Neural cell (in vitro differentiated cells): Measurements from ENCODE around the gene TCEAL9.

Experiments
- CTCF ChIP-seq: fragments of 450-650 bp; IDR thresholded peaks from 2 replicates; pipeline ENCODE4 v1.5.1; 2014; ENCODE audit warnings: antibody characterized with exemption, mild to moderate bottlenecking, moderate library complexity; ENCODE audit not compliant: poor library complexity, severe bottlenecking
- EP300 ChIP-seq: fragments of 450-650 bp; conservative IDR thresholded peaks from 2 replicates; pipeline ENCODE4 v1.6.1; 2014; ENCODE audit warnings: antibody characterized with exemption, mild to moderate bottlenecking, moderate library complexity; ENCODE audit not compliant: poor library complexity, severe bottlenecking
- EZH2 ChIP-seq: fragments of 200-600, 300-800 bp; shearing (Covaris generic), sonication (generic); IDR thresholded peaks from 2 replicates; pipeline ENCODE4 v1.6.1; 2014; ENCODE audit warnings: antibody characterized with exemption, low read length, borderline replicate concordance, mild to moderate bottlenecking; ENCODE audit not compliant: insufficient read depth, poor library complexity, severe bottlenecking
- RAD21 ChIP-seq: fragments of 450-650 bp; conservative IDR thresholded peaks from 2 replicates; pipeline ENCODE4 v1.6.1; 2014; ENCODE audit warnings: antibody characterized with exemption, mild to moderate bottlenecking, moderate library complexity
- SMC3 ChIP-seq: fragments of 450-650 bp; conservative IDR thresholded peaks from 2 replicates; pipeline ENCODE4 v1.6.1; 2014; ENCODE audit warnings: antibody characterized with exemption, mild to moderate bottlenecking, moderate library complexity; ENCODE audit not compliant: poor library complexity
- TAF1 ChIP-seq: IDR thresholded peaks from 2 replicates; pipeline ENCODE4 v1.6.1; 2012; ENCODE audit warnings: low read depth
- TF ChIP-seq, protein P1 (sequence below): IDR thresholded peaks from 2 replicates; pipeline ENCODE4 v1.6.1; 2012; ENCODE audit warnings: borderline replicate concordance

DNA sequence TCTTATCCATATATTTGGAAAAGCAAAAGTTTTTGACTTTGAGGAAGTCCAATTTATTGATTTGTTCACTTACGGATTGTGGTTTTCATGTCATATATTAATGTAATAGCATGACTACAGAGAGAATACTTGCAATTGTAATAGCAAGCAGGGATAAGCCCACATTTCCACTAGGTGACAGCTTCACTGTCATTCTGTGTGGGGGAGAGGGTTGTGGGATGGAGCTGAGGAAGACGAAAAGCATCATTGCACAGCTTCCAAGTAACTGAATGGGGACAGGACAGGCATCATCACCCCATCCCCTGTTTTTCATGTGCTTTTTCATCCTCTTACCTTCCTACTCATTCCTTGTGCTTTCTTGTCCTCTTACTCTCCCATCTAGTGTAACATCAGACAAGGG lies 51.5 kb downstream of the TCEAL9 start:
- TF ChIP-seq EP300 (no peak), CTCF (no peak), EZH2 (no peak), RAD21 (no peak), SMC3 (no peak), TAF1 (no peak)
- TF ChIP-seq, protein P1, sequence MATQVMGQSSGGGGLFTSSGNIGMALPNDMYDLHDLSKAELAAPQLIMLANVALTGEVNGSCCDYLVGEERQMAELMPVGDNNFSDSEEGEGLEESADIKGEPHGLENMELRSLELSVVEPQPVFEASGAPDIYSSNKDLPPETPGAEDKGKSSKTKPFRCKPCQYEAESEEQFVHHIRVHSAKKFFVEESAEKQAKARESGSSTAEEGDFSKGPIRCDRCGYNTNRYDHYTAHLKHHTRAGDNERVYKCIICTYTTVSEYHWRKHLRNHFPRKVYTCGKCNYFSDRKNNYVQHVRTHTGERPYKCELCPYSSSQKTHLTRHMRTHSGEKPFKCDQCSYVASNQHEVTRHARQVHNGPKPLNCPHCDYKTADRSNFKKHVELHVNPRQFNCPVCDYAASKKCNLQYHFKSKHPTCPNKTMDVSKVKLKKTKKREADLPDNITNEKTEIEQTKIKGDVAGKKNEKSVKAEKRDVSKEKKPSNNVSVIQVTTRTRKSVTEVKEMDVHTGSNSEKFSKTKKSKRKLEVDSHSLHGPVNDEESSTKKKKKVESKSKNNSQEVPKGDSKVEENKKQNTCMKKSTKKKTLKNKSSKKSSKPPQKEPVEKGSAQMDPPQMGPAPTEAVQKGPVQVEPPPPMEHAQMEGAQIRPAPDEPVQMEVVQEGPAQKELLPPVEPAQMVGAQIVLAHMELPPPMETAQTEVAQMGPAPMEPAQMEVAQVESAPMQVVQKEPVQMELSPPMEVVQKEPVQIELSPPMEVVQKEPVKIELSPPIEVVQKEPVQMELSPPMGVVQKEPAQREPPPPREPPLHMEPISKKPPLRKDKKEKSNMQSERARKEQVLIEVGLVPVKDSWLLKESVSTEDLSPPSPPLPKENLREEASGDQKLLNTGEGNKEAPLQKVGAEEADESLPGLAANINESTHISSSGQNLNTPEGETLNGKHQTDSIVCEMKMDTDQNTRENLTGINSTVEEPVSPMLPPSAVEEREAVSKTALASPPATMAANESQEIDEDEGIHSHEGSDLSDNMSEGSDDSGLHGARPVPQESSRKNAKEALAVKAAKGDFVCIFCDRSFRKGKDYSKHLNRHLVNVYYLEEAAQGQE: no peak
